HEK293T (cell line): ENCODE measurements around the gene DOK6.

Experiments
- CTBP1 ChIP-seq: fragments of 450-650 bp; IDR thresholded peaks from 2 replicates; pipeline ENCODE4 v1.6.1; 2016; ENCODE audit warnings: borderline replicate concordance
- NFRKB ChIP-seq: fragments of 450-650 bp; IDR thresholded peaks from 2 replicates; pipeline ENCODE4 v1.6.1; 2016; ENCODE audit warnings: mild to moderate bottlenecking, moderate library complexity
- SP1 ChIP-seq: fragments of 450-650 bp; IDR thresholded peaks from 2 replicates; pipeline ENCODE4 v1.6.1; 2017
- TF ChIP-seq, protein P1 (sequence below): fragments of 450-650 bp; IDR thresholded peaks from 2 replicates; pipeline ENCODE4 v1.6.1; 2016

DNA sequence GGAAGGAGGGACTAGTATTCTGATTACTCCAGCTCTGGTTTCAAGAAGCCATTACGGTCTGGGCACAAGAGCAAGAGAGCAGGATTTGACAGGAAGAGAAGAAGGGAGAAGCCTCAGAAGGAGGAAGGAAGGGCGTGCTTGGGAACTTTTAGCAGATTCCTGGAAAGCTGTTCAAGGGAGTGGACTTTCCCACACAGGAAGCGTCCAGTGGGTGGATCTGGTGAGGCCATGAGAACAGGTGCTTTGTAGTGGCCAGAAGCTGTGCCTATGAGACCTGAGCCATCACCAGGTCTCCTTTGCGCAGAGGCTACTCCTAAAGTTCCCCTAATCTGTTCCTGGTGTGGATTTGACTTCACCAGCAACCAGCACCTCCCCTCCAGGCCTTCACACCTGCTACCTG, 484.7 kb downstream of the DOK6 start:
- TF ChIP-seq NFRKB = no peak
- TF ChIP-seq, protein P1, sequence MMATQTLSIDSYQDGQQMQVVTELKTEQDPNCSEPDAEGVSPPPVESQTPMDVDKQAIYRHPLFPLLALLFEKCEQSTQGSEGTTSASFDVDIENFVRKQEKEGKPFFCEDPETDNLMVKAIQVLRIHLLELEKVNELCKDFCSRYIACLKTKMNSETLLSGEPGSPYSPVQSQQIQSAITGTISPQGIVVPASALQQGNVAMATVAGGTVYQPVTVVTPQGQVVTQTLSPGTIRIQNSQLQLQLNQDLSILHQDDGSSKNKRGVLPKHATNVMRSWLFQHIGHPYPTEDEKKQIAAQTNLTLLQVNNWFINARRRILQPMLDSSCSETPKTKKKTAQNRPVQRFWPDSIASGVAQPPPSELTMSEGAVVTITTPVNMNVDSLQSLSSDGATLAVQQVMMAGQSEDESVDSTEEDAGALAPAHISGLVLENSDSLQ = no peak
- no peak for TF ChIP-seq SP1
- no peak for TF ChIP-seq CTBP1
